ENCODE measurements around the gene NCAPD2. TPM values are rescaled to one million over a fixed set of nuclear protein-coding genes. Genes with fewer than 3 reads are reported as not detected.

NCAPD2 gene
- total and polyA plus RNA-seq, 2 donors (not counting 1 experiment from before 2014, with no cell fraction given), result 19.9 to 42.1 TPM

DNA sequence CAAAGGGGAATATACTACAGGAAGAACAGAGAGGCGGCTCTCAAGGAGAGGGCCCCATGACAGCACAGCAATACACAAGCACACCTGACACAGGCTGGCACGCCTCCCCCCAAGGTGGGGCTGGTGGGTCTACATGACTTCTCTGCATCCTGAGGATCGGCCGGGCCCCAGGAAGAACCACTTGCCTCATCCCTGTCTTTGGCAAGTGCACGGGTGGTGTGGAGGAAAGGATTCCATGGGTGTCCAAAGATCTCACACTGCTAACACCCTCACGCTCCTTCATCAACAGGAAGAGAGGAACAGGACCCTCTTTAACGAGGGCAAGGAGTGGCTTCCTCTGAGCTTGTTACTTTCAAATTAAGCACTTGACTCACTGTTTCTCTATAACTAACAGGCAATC, 30.7 kb upstream of the NCAPD2 start:
- Histone ChIP-seq H3K9ac (ENCODE audit: low read length) (no peak overlapping the region), H3K27me3 (replicated peaks in 1 of 4; ENCODE audit: control extremely low read depth in 1 of 4, control insufficient read depth in 3 of 4, insufficient read depth in 4 of 4, low read length in 3 of 4) (no peaks in the 10 kb centered on the region), H2AFZ (ENCODE audit: insufficient read depth, low read depth, low read length, poor library complexity, severe bottlenecking) (no peak overlapping the region), H3K36me3 (replicated peaks in 1 of 2; ENCODE audit: control extremely low read depth in 1 of 2, control insufficient read depth in 1 of 2, extremely low read depth in 1 of 2, insufficient read depth in 2 of 2, low read length in 1 of 2) (peaks cover 5 to 64% of the 10 kb centered on the region in 2 experiments), H3K4me2 (replicated peaks; ENCODE audit: low read depth, low read length, poor library complexity, severe bottlenecking) (peak overlapping the region; percentile 71), H3K4me3 (ENCODE audit: control extremely low read depth in 1 of 5, extremely low read depth in 1 of 5, insufficient read depth in 1 of 5, low read depth in 2 of 5, low read length in 4 of 5) (no peak overlapping the region), H3K9me3 (ENCODE audit: control extremely low read depth in 1 of 3, control insufficient read depth in 2 of 3, insufficient read depth in 1 of 3, low read length in 2 of 3) (no peaks in the 10 kb centered on the region), H3K4me1 (ENCODE audit: control insufficient read depth in 2 of 2, insufficient read depth in 2 of 2, low read length in 2 of 2) (peaks cover 61 to 93% of the 10 kb centered on the region in 2 donors), H3K27ac (ENCODE audit: low read length in 2 of 2) (peak overlapping the region; percentile 89 to 93), H4K20me1 (ENCODE audit: control insufficient read depth, insufficient read depth, low read length, poor library complexity, severe bottlenecking) (peaks cover 14% of the 10 kb centered on the region), H3K79me2 (ENCODE audit: control insufficient read depth, insufficient read depth, low read length) (peaks cover 45% of the 10 kb centered on the region)
- CTCF ChIA-PET, result interaction anchor here (1.0 to 8.9 kb wide), 6 partner anchors 11 to 172 kb away, joined by 3 to 383 read pairs (median 56); partner anchors contain the start of genes CD27, LPAR5 and TAPBPL
- ATAC-seq (ENCODE audit: low read depth), result no peak
- intact Hi-C loops (cut with micrococcal nuclease), result loop anchor here (10.0 kb wide), 1 partner anchor 128 kb away; no protein-coding TSS in a partner anchor
- WGBS (ENCODE audit: insufficient coverage), result 48% methylated on average over 2 of the region's 7 CpGs
- no peak for DNase-seq
- Mint-ChIP-seq H3K27ac (peak overlapping the region; percentile 98), H3K27me3 (no peaks in the 10 kb centered on the region), H3K4me1 (peaks cover 88% of the 10 kb centered on the region), H3K4me3 (peak overlapping the region; percentile 63), H3K9me3 (ENCODE audit: insufficient read depth) (no peaks in the 10 kb centered on the region)
- POLR2A ChIA-PET, result interaction anchor here (0.6 to 4.8 kb wide), 5 partner anchors 11 to 40 kb away, joined by 3 to 72 read pairs (median 4); partner anchors contain the start of genes CD27 and TAPBPL
- TF ChIP-seq EZH2 (IDR thresholded peaks at IDR 0.05; ENCODE audit: borderline replicate concordance, insufficient read depth, low read depth, low read length, poor library complexity, severe bottlenecking), result no peak
- TF ChIP-seq, protein P1, sequence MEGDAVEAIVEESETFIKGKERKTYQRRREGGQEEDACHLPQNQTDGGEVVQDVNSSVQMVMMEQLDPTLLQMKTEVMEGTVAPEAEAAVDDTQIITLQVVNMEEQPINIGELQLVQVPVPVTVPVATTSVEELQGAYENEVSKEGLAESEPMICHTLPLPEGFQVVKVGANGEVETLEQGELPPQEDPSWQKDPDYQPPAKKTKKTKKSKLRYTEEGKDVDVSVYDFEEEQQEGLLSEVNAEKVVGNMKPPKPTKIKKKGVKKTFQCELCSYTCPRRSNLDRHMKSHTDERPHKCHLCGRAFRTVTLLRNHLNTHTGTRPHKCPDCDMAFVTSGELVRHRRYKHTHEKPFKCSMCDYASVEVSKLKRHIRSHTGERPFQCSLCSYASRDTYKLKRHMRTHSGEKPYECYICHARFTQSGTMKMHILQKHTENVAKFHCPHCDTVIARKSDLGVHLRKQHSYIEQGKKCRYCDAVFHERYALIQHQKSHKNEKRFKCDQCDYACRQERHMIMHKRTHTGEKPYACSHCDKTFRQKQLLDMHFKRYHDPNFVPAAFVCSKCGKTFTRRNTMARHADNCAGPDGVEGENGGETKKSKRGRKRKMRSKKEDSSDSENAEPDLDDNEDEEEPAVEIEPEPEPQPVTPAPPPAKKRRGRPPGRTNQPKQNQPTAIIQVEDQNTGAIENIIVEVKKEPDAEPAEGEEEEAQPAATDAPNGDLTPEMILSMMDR (IDR thresholded peaks at IDR 0.05), result no peak

DNA sequence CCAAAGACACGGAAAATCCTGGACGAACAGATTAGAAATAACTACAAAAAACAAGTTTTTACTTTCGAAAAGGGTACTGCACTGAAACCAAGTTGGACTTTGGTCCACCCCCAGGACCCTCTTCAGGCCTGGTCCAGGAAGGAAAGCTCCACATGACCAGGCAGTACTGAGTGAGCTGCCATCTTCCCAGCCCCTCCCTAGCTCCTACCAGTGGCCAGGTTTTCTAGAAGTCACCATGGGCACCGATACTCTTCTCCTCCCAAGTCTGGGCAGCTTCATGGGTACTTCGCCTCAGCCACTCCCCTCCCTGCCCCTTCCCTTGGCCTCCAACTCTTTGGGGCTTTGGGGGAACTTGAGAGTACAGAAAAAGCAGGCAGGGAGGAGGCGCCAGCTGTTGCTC, 30.0 kb upstream of the NCAPD2 start:
- Mint-ChIP-seq H3K27me3 (no peaks in the 10 kb centered on the region), H3K4me1 (peaks cover 88% of the 10 kb centered on the region), H3K27ac (peak overlapping the region; percentile 98), H3K4me3 (no peak overlapping the region), H3K9me3 (ENCODE audit: insufficient read depth) (no peaks in the 10 kb centered on the region)
- no peak overlapping the region for H3K4me2 ChIP-seq (replicated peaks; ENCODE audit: low read depth, low read length, poor library complexity, severe bottlenecking)
- H4K20me1 ChIP-seq (ENCODE audit: control insufficient read depth, insufficient read depth, low read length, poor library complexity, severe bottlenecking), result peaks cover 19% of the 10 kb centered on the region
- H3K4me3 ChIP-seq (ENCODE audit: control extremely low read depth in 1 of 5, extremely low read depth in 1 of 5, insufficient read depth in 1 of 5, low read depth in 2 of 5, low read length in 4 of 5), result no peak overlapping the region
- ChIA-PET CTCF (interaction anchor here (1.0 to 8.9 kb wide), 6 partner anchors 12 to 172 kb away, joined by 3 to 383 read pairs (median 56); partner anchors contain the start of genes CD27, LPAR5 and TAPBPL), POLR2A (interaction anchor here (0.6 to 3.7 kb wide), 4 partner anchors 12 to 41 kb away, joined by 3 to 54 read pairs (median 4); partner anchors contain the start of genes CD27 and TAPBPL)
- H3K36me3 ChIP-seq (replicated peaks in 1 of 2; ENCODE audit: control extremely low read depth in 1 of 2, control insufficient read depth in 1 of 2, extremely low read depth in 1 of 2, insufficient read depth in 2 of 2, low read length in 1 of 2), result peaks cover 5 to 61% of the 10 kb centered on the region in 2 experiments
- WGBS (ENCODE audit: insufficient coverage), result 92% methylated on average over 5 of the region's 6 CpGs
- H3K27me3 ChIP-seq (replicated peaks in 1 of 4; ENCODE audit: control extremely low read depth in 1 of 4, control insufficient read depth in 3 of 4, insufficient read depth in 4 of 4, low read length in 3 of 4), result no peaks in the 10 kb centered on the region
- peak overlapping the region; percentile 3 to 89 for H3K27ac ChIP-seq (ENCODE audit: low read length in 2 of 2)
- intact Hi-C loops (cut with micrococcal nuclease), result loop anchor here (10.0 kb wide), 1 partner anchor 129 kb away; no protein-coding TSS in a partner anchor
- ATAC-seq (ENCODE audit: low read depth), result no peak
- H3K79me2 ChIP-seq (ENCODE audit: control insufficient read depth, insufficient read depth, low read length), result peaks cover 45% of the 10 kb centered on the region
- H3K4me1 ChIP-seq (ENCODE audit: control insufficient read depth in 2 of 2, insufficient read depth in 2 of 2, low read length in 2 of 2), result peaks cover 66 to 94% of the 10 kb centered on the region in 2 donors
- H3K9ac ChIP-seq (ENCODE audit: low read length), result no peak overlapping the region
- TF ChIP-seq, protein P1 (IDR thresholded peaks at IDR 0.05), result no peak
- DNase-seq, result no peak
- no peaks in the 10 kb centered on the region for H3K9me3 ChIP-seq (ENCODE audit: control extremely low read depth in 1 of 3, control insufficient read depth in 2 of 3, insufficient read depth in 1 of 3, low read length in 2 of 3)
- H2AFZ ChIP-seq (ENCODE audit: insufficient read depth, low read depth, low read length, poor library complexity, severe bottlenecking), result no peak overlapping the region

All from B cell (primary cell).